Activated effector memory CD4-positive, alpha-beta T cell treated with Interleukin-2 at 50 U/mL for 16 hours (primary cell): ENCODE data around the gene C19orf67.

Experiments used
- DNase-seq: peaks from one replicate; pipeline ENCODE4 v3.0.0-alpha.2; 2020

Gene C19orf67

DNA sequence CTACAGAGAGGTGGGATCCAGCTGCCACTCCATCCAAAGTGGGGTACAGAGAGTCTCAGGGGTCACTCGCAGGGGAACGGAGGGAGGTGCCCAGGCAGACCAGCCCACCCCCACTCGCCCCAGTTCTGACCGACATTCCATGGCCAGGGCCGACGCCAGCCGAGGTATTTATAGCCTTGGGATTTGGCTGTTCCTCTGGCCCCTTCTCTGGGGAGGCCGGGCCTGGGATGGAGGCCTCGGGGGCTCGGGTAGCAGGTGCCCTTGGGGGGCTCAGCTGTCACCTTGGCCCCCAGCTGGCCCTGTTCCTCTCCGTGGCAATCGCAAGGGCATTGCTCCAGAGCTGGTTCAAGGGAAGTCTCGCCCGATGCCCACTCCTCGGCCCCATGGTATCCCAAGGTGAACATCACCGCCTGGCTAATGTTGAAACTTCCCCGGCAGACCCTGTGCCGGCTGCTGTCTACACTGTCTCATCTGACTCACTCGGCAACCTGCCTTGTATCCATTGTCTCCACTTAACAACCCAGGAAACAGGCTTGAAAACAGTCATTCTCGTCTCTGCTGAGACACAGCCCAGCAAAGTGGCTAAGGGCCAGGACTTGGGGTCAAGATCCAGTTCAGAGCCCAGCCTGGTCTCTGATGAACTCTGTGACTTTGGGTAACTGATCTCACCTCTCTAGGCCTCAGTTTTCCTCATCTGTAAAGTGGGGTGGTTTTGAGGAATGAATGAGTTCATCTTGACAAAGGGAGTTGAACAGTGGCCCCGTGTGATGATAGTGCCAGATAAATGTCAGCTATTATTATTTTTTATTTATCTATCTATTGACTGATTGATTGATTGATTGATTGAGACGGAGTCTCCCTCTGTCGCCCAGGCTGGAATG lies 22.2 kb upstream of the C19orf67 start:
- DNase-seq = no peak

DNA sequence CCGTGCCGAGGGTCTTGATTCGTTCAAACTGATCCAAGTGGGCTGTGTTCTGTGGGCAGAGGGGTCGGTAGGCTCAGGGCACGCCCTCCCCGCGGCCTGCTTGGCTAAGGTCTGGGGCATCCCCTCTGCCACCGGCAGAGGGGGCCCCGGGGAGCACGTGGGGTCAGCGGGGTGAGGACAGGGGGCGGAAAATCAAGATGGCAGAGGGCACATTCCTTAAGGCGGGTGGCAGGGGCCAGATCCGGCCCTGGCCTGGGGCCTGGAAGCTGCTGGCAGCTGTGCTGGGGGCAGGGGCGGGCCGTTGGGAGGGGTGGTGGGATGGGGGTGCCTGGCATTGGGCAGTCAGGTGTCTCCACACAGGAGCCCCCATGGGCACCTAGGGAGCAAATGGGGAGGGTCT lies 21.3 kb upstream of the C19orf67 start:
- no peak for DNase-seq

DNA sequence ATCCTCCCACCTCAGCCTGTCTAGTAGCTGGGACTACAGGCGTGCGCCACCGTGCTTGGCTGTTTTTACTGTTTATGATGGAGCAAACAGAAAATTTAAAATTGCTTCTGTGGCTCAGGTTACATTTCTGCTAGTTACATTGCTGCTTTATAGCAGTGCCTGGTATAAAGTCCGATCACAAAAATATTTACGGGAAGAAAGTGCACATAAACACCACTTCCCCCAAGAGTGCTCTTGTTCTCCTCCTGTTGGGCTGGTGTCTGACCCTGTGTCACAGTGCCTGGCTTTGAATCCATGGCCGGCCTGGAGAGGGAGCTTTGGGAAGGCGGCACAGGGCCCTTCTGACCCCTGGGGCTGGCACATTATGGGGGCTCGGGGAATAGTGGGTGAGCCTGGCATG lies 20.1 kb upstream of the C19orf67 start:
- no peak for DNase-seq

DNA sequence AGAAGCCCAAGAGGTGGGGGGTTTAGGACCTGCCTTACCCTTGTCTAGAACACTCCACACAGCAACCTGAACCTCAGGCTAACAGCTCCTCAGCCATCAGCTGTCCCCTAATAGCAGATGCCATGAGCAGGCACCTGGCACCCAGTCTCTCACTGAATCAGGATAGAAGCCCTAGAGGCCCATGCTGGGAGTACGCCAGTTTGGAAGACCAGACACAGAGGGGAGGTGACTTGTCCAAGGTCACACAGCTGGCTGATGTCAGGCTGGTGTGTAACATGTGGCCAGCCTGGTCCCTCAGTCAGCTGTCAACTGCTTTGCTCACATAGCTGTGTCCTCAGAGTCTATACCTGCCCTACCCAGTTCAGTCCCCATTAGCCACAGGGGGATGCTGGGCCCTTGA lies 17.7 kb upstream of the C19orf67 start:
- DNase-seq = no peak

DNA sequence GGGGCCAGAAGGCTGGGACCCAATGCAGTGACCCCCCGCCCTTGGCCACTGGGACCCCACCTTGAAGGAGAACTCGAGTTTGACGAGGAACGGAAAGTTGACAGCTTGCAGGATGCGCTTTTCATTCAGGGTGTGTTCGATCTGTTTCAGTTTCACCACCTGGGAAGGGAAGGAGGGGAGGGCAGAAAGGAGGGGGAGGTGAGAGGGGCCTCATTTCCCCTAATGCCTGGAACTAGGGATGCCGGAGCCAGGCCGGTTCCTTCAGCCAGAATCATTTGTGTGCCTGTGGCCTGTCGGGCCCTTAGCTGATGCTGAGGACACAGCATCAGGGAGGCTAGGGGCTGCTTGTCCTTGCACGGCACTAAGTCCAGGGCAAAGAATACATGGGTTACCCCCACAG lies 17.2 kb upstream of the C19orf67 start:
- no peak for DNase-seq

DNA sequence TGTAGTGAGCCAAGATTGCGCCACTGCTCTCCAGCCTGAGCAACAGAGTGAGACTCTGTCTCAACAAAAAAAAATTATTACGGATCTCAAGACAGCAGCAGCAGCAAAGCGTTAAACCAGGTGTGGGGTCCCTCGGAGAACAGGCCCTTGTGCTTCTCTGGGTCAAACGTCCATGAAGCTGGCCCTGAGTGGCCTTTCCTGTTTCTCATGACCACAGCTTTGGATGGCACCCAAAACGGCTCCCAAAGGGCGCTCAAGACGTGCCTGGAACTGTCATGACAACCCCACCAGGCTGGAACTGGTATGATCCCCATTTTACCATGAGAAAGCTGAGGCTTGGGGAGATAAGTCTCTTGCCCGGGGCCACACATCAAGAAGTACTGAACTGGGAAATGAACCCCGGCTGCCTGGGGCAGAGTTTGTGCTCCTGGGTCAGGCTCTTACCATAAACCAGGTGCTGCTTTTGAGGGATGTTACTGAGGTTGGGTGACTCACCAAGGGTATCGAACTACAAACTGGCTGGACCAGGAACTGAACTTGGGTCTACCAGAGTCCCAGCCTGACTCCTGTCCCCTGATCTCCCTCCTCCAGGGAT lies 16.6 kb upstream of the C19orf67 start:
- no peak for DNase-seq

DNA sequence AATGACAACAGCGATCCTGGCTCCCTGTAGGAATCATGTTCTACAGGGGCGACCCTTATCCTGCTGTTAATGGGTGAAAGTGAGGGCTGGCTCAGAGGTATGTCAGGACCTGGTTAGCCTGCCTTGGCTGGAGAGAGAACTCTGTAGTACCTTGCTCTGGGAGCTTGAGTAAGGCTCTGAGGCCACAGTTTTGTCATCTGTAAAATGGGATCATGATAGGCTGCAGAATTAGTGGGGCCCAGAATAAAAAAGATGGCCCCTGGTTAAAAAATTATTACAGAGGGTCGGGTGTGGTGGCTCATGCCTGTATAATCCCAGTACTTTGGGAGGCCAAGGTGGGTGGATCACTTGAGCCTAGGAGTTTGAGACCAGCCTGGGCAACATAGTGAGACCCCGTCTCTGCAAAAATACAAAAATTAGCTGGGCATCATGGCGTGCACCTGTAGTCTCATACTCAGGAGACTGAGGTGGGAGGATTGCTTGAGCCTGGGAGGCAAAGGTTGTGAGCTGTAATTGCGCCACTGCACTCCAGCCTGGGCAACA lies 15.5 kb upstream of the C19orf67 start:
- DNase-seq = no peak

DNA sequence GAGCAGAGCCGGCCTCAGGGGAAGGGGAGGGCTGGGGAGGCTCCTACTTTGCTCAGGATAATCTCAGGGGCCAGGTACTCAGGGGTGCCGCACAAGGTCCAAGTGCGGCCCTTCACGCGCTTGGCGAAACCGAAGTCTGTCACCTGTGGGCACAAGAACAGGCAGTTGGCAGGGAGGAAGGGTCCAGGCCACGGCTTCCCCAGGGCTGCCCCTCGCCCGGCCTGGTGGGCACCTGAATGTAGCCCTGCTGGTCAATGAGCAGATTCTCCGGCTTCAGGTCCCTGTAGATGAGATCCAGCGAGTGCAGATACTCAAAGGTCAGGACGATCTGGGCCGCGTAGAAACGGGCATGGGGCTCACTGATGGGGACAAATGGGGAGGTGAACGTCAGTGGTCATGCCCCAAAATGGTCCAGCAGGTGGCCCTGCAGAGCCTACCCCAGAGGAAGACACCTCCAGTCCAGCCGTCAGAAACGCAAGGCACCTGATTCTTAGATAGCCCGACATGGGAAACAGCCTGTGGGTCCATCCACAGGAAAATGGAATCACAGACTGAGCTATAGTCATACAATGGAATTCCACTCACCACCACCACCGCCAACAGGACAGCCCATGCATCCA lies 12.1 kb upstream of the C19orf67 start:
- no peak for DNase-seq

DNA sequence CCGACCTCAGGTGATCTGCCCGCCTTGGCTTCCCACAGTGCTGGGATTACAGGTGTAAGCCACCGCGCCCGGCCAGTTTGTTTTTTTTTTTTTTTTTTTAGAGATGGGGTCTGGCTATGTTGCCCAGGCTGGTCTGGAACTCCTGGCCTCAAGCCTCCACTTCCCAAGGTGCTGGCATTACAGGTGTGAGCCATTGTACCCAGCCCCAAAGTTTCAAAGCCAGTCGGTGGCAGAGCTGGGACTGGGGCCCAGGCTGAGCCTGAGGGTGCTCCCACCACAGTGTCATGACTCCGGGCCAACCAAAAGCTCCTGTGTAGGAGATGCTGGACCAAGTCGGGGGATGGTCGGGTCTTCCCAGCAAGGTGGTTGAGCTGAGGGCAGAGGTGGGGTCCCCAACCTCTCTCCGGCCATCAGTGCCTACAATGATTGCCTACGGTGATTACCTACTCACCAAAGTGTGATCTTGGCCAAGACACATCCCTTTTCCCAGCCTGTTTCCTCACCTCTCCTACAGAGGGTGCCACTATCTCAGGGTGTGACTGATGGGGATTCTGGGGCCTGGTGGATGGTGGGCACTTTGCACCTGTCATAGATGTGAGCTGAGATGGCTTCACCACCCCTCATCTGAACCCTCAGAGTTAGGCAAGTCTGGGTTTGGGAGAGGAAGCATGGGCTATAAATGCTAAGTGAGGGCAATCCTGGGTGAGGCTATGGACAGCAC lies 10.8 kb upstream of the C19orf67 start:
- DNase-seq = no peak

DNA sequence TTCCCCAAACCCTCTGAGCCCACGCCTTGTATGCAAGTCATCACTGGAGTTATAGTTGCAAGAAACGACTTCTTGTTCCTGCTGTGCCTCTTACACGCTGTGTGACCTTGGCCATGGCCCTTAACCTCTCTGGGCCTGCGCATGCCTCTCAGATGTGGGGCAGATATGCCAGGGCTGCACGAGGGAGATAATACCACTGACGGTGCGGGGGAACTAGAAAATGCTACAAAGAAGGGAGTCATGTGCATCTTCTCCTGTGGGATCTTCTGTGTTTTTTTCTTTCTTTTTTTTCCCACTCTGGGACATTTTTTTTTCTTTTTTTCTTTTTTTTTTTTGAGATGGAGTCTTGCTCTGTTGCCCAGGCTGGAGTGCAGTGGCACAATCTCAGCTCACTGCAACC lies 9.3 kb upstream of the C19orf67 start:
- no peak for DNase-seq

DNA sequence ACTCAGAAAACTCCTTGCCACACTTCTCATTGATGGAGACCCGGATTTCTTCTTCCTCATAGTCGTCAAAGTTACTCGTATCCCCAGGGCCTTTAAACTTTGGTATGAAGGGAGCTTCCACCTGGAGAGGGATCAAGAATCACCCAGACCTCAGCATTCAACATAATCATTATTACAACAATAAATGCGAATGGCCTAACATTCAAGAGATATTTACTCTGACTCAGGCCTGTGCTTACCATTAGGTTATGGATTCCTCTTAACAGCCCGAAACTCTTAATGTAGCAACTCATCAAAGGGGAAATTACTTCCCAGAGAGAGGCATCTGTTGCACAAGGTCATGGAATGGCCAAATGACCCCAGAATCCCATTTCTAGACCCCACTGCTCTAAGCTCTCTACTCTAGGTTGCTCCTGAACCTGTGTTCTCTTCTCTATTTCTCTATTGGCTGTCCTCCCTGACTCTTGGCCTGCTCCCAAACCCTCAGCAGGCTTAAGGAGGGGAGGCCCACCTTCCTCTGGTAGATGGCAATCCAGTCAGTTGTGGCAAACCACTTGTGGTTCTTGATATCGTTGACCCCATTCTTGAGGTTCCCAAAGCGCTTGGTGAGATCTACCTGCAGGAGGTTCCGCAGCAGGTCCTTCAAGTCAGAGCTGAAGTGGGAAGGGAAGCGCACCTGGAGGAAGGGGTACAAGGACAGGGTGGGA lies 7.7 kb upstream of the C19orf67 start:
- DNase-seq = no peak

DNA sequence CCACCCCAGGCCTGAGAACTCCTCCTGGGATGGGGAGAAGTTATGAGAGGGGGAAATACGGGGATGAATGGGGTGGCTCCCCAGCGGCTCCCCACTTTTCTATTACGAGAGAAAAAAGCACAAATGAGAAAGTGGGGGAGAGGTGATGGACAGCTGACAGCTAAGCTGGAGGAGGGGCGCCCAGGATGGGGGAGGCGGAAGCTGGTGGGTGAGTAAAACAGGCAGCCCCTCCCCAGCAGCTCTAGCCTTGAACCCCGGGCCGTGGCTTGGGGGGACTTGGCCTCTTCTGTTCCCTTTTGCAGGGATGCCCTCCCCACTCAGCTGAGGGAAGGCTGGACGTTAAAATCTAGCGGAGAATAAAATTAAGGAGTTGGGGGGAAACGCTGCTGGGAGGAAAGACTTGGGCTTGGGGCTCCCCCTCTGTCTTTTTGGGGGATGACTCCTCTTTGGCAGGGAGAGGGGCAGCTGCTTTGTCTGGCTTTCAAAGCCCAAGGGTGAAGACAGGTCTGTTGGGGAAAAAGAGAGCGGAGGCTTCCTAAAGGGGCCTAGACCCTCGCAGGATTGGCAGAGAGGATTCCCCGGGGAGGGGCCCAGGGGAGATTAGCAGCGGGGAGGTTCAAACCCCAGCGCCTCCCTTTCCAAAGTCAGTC lies 6.4 kb upstream of the C19orf67 start:
- no peak for DNase-seq

DNA sequence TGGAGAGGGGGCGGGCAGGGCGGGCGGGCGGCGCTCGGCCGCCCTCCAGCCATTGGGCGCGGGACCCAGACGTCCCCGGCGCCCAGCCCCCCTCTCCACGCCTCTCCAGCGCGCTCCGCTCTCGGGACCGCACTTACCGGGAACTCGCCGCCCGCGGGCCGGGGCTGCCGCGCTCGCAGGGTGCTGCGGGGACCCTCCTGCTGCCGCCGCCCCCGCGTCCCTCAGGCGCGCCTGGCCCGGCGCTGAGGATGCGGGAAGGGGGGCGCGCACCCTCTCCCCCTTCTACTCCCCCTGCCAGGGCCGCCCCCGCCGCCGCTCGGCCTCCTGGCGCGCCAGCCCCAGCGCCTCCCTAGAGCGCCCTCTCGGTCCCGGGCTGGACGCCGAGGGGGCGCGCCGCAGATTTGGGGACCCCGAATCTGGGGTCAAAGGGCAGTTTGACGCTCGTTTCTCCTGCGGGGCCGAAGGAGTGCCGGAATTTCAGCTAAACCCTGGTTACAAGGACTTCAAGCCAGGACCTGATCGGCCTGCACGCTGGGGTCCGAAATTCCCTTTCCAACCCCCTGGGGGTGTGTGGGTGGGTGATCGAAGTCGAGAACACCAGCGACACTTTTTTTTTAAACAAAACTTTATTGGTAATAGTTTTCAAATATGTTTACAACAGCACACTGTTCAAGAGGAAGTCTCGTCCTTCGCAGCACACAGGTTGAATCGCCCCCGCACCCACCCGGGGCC lies 5.7 kb upstream of the C19orf67 start:
- DNase-seq = peak; percentile 53

DNA sequence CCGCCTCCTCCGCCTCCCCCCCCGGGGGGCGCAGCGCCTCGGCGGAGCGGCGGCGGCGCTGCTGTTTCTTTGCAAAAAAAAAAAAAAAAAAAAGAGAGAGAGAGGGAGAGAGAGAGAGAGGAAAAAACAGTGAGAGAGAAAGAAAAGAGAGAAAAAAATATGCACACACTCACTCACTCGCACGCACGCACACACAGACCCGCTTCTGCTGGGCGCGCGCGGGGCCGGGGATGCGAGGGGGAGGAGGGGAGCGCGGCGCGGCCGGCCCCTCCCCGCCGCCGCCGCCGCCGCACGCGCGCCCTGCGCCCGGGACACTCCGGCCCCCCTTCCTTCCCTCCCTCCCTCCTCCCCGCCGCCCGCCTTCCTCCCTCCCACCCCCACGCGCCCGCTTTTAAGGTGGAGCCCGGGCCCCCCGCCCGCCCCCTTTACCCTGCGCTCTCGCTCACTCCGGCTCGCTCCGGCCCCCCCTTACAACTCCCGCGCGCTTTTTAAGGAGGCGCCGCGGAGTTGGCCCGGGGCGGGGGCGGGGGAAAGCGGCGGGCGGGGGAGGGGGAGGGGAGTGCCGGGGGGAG lies 5.0 kb upstream of the C19orf67 start, which contains the start of gene SAMD1:
Gene SAMD1, minus strand, starts transcription at position 243 of the 572 bp plus-strand sequence.
- peak; percentile 80 for DNase-seq

DNA sequence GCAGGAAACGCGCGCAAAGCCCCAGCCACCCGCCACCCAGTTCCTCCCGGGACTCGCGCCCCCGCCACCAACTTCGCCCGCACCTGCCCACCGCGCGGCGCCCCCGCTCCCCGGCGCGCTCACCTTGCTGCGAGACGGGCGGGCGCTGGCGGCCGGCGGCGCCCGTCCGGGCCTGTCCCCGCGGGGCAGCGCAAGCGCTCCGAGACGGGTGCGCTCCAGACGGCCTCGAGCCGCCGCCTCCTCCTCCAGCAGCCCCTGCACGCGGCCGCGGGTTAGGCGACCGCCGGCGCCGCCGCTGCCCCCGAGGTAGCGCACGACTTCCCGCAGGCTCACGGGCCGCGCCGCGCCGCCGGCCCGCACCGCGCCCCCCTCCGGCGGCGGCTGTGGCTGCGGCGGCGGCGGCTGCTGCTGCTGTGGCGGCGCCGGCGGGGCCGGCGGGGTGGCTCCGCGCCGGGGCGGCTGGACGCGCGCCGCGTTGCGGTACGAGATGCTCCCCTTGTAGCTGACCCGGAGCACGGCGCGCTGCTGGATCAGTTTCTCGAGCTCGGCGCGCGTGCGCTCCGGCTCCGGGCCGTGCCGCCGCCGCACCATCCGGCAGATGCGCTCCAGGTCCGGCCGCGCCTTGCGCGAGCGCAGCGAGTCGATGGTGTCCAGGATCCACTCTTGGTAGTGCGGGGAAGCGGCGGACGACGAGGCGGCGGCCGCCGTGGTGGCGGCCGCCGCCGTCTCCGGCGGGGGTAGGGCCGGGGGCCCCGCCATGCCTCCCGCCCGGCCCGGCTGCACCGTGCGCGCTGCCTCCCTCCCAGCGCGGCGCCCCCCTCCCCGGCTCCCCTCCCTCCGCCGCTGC lies 4.3 kb upstream of the C19orf67 start:
- DNase-seq = peak; percentile 43

DNA sequence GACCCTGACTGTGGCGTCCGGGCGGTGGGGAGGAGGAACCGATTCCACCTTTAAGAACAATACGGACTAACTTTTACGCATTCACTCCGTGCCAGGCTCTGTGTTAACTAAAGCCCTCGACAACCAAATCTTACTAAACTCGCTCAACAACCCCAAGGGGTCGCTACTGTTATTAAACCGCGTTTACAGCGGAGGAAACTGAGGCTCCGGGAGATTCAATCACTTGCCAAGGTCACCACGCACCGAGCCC lies 3.8 kb upstream of the C19orf67 start:
- no peak for DNase-seq

DNA sequence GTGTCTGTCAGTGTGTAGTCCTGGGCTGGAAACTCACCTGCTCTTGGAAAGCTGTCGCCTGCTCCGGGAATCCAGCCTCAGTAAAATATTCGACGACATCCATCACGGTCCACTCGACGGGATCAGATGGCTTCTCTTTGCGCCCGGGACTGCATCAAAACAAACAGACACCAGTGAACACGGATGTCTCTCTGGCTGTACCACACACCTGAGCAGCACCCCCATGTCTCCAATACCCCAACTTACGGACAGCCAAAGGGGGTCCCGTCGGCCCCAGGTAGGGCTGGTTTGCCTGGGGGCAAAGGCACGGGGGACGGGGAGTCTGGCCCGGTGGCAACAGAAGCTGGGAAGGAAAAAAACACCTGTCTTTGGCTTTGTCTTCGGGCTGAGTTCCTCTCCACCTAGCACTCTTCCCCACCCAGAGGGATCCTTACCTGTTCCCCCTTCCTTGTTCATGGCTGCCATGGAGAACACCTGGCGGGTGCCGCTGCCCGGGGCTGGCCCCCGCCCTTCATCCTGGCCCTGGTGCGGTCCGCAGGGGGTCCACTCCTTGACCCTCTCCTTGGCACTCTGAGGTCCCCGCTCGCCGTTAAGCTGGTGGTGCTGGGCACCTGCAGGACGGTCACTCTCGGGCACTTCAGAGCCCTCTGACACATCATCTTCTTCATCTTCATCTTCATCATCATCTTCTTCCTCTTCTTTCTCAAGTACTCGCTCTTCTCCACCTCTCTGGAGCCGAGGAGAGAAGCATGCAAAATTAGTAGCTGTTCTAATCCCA lies 3.2 kb upstream of the C19orf67 start:
- DNase-seq = no peak

DNA sequence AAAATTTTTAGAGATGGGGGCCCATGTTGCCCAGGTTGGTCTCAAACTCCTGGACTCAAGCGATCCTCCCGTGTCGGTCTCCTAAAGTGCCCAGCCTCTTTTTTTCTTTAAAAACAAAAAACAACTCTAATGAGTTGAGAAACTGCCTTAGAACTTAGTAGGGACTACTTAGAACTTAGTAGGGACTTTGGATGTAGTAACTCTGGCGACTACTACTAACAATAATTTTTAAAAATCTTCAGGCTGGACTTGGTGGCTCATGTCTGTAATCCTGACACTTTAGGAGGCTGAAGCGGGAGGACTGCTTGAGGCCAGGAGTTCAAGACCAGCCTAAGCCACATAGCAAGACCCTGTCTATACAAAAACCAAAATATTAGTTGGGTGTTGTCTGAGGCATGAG lies 515 bp upstream of the C19orf67 start:
- no peak for DNase-seq

DNA sequence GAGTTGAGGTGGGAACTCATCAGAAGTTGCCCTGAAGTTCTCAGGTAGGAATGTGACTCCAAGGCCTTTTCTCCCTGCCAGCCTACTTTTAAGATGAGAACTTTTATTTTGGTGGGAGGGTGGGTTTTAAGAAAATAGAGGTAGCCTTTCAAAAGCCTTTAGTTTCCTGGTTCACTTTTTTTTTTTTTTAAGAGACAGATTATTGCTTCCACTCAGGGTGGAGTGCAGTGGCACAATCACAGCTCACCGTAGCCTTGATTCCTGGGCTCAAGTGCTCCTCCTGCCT lies 3.0 kb downstream of the C19orf67 start:
- DNase-seq = no peak
